K562 (cell line): ENCODE data around the gene GLDC. TPM values are rescaled to one million over a fixed set of nuclear protein-coding genes. Genes with fewer than 3 reads are reported as not detected.

ENCODE experiments used
- ATAC-seq: fragments of 200-7000 bp; cut with Tn5 transposase; 3 replicates; pipeline ENCODE4 v1.9.1; 2020; ENCODE audit warnings: moderate library complexity
- BruUV-seq: library from RNA; stranded (reverse); fragments of 400-500 nt; replicated peaks from 2 replicates; lab custom pipeline; 2021; lab: Mats Ljungman, UMichigan
- CTCF ChIA-PET: fragments of 300-600 bp; formaldehyde crosslinking; extraction: SDS; loops from one replicate; lab custom pipeline; 2021; ENCODE audit warnings: low intra/inter-chr PET ratio; lab: Yijun Ruan, JAX
- POLR2A ChIA-PET: fragments of 300-600, 350-650 bp; sonication (Branson Sonifier 250); formaldehyde crosslinking; extraction: SDS; loops from one replicate; lab custom pipeline; 2021; ENCODE audit warnings: antibody characterized with exemption, inconsistent platforms; lab: Yijun Ruan, JAX
- DNase-seq, 4 experiments: peaks; one replicate each; pipeline versions ENCODE4 v3.0.0 to v3.0.0-alpha.2; 2011 to 2018; ENCODE audit warnings: low spot score in 3 of 4, mixed read lengths in 3 of 4; ENCODE audit errors: extremely low read depth in 1 of 4
- FAIRE-seq: peaks from 2 replicates; lab custom pipeline; 2011; peaks lifted over from hg19 to GRCh38; lab: Jason Lieb, UNC
- H2AFZ ChIP-seq: 2 replicates; pipeline ENCODE4 v1.6.0; 2011; ENCODE audit warnings: low read depth, low read length, control low read depth, inconsistent platforms
- H3K27ac ChIP-seq: fragments of 200-600 bp; 3 replicates; pipeline ENCODE4 v1.8.0; 2011; ENCODE audit warnings: low read depth, mild to moderate bottlenecking, control low read depth, inconsistent platforms, low read length, moderate library complexity, mixed read lengths; ENCODE audit errors: extremely low read depth
- H3K27me3 ChIP-seq, 2 experiments: fragments of 300-600 bp in 1 of 2; 2 replicates in 1 of 2; 3 replicates in 1 of 2; pipeline versions ENCODE4 v1.6.0 to v1.8.0; 2011; ENCODE audit warnings: inconsistent platforms in 2 of 2, low read length in 2 of 2, mild to moderate bottlenecking in 1 of 2, mixed read lengths in 1 of 2, moderate library complexity in 1 of 2; ENCODE audit not compliant: control insufficient read depth in 2 of 2, insufficient read depth in 2 of 2
- H3K36me3 ChIP-seq: fragments of 300-600 bp; 3 replicates; pipeline ENCODE4 v1.8.0; 2011; ENCODE audit warnings: mild to moderate bottlenecking, low read length, inconsistent platforms; ENCODE audit not compliant: control insufficient read depth, insufficient read depth
- H3K4me1 ChIP-seq, 2 experiments: fragments of 200-600 bp in 1 of 2; replicated peaks in 1 of 2; 2 replicates in 1 of 2; 3 replicates in 1 of 2; pipeline versions ENCODE4 v1.5.1 to v1.8.0; 2011; ENCODE audit warnings: inconsistent platforms in 2 of 2, low read length in 2 of 2, mild to moderate bottlenecking in 1 of 2, mixed read lengths in 1 of 2, moderate library complexity in 1 of 2; ENCODE audit not compliant: control insufficient read depth in 2 of 2, insufficient read depth in 2 of 2
- H3K4me2 ChIP-seq: 2 replicates; pipeline ENCODE4 v1.6.1; 2011; ENCODE audit warnings: low read length, control low read depth, inconsistent platforms, mixed read lengths; ENCODE audit not compliant: insufficient read depth
- H3K4me3 ChIP-seq: fragments of 200-600 bp; sonication (generic), shearing (Covaris generic); 2 replicates; pipeline ENCODE4 v1.5.1; 2016; ENCODE audit warnings: control low read depth, inconsistent platforms
- H3K79me2 ChIP-seq: fragments of 200-600 bp; 3 replicates; pipeline ENCODE4 v1.8.0; 2011; ENCODE audit warnings: low read length, inconsistent platforms; ENCODE audit not compliant: control insufficient read depth, insufficient read depth
- H3K9ac ChIP-seq, 2 experiments: 2 replicates each; pipeline versions ENCODE4 v1.6.0 to v1.6.1; 2011; ENCODE audit warnings: low read depth in 2 of 2, low read length in 2 of 2, control low read depth in 1 of 2, inconsistent platforms in 1 of 2, mild to moderate bottlenecking in 1 of 2, mixed read lengths in 1 of 2; ENCODE audit not compliant: insufficient read depth in 1 of 2
- H3K9me1 ChIP-seq: one replicate; pipeline ENCODE4 v1.6.0; 2011; ENCODE audit warnings: inconsistent platforms, mild to moderate bottlenecking, low read length, moderate library complexity; ENCODE audit not compliant: control insufficient read depth, insufficient read depth
- H3K9me3 ChIP-seq: replicated peaks from 2 replicates; pipeline ENCODE4 v1.5.1; 2011; ENCODE audit warnings: low read depth, low read length, inconsistent platforms; ENCODE audit not compliant: control insufficient read depth, insufficient read depth
- H4K20me1 ChIP-seq: replicated peaks from 2 replicates; pipeline ENCODE4 v1.6.1; 2011; ENCODE audit warnings: low read length, inconsistent platforms, mixed read lengths; ENCODE audit not compliant: control insufficient read depth, insufficient read depth
- C11orf30 ChIP-seq: fragments of 450-650 bp; IDR thresholded peaks from 2 replicates; pipeline ENCODE4 v1.6.1; 2016; ENCODE audit warnings: low read depth, mild to moderate bottlenecking
- CBX1 ChIP-seq: sonication (generic); IDR thresholded peaks from 2 replicates; pipeline ENCODE4 v1.6.1; 2016; ENCODE audit warnings: antibody characterized with exemption, low read depth, mild to moderate bottlenecking
- CBX8 ChIP-seq: fragments of 200-600 bp; sonication (generic); IDR thresholded peaks from 2 replicates; pipeline ENCODE4 v1.6.1; 2012; ENCODE audit warnings: borderline replicate concordance, mixed run types, low read depth, mild to moderate bottlenecking, moderate library complexity, mixed read lengths, low read length, control low read depth, inconsistent platforms; ENCODE audit not compliant: poor library complexity, severe bottlenecking; ENCODE audit errors: extremely low read depth
- GTF2F1 ChIP-seq: IDR thresholded peaks from 2 replicates; pipeline ENCODE4 v1.6.1; 2011; ENCODE audit warnings: low read depth, low read length, improper control_type of control experiment
- JUNB ChIP-seq: fragments of 450-650 bp; formaldehyde crosslinking; conservative IDR thresholded peaks from 2 replicates; pipeline ENCODE4 v1.4.0; 2020; ENCODE audit warnings: mild to moderate bottlenecking
- NFE2 ChIP-seq: IDR thresholded peaks from 2 replicates; pipeline ENCODE4 v1.6.1; 2014; ENCODE audit warnings: antibody characterized with exemption, low read depth
- NR2C2 ChIP-seq, 2 experiments: fragments of 200-800 bp in 1 of 2; sonication (Bioruptor generic) in 1 of 2; sonication (generic) in 1 of 2; formaldehyde crosslinking in 1 of 2; IDR thresholded peaks; 2 replicates each; pipeline versions ENCODE4 v1.6.1 to v1.8.0; 2016 to 2022; ENCODE audit warnings: mild to moderate bottlenecking in 1 of 2, missing compliant biosample characterization in 1 of 2, missing genetic modification characterization in 1 of 2, missing genetic modification reagents in 1 of 2
- PTBP1 ChIP-seq: fragments of 200-400 bp; formaldehyde crosslinking; IDR thresholded peaks from 2 replicates; pipeline ENCODE4 v1.6.1; 2017; ENCODE audit warnings: low read depth, low read length
- SMAD3 ChIP-seq: fragments of 450-650 bp; formaldehyde crosslinking; conservative IDR thresholded peaks from 2 replicates; pipeline ENCODE4 v1.4.0; 2020; ENCODE audit warnings: mild to moderate bottlenecking
- SMARCC2 ChIP-seq: fragments of 450-650 bp; IDR thresholded peaks from 2 replicates; pipeline ENCODE4 v1.6.1; 2017; ENCODE audit warnings: antibody characterized with exemption, moderate library complexity, mild to moderate bottlenecking, low read depth
- YBX1 ChIP-seq: fragments of 450-650 bp; IDR thresholded peaks from 2 replicates; pipeline ENCODE4 v1.7.1; 2016; ENCODE audit warnings: mild to moderate bottlenecking
- ZNF785 ChIP-seq: fragments of 250-450 bp; sonication (Bioruptor Pico); IDR thresholded peaks from 2 replicates; pipeline ENCODE4 v1.4.0; 2020; ENCODE audit warnings: mild to moderate bottlenecking
- WGBS: fragments of 100-300 bp; shearing (Covaris generic); methylation state at CpG from one replicate; pipeline ENCODE4 v1.1.6; 2016; ENCODE audit warnings: low coverage, mixed read lengths; ENCODE audit not compliant: insufficient coverage; ENCODE audit errors: missing lambda C conversion rate; 5-methylcytosine and 5-hydroxymethylcytosine counted together
- in situ Hi-C: fragments of 300-500 bp; cut with MboI; formaldehyde crosslinking; loops from 4 replicates; pipeline ENCODE4 v1.15.0; 2018; ENCODE audit warnings: inconsistent platforms, mixed read lengths
- intact Hi-C: fragments of 100-400 bp; cut with micrococcal nuclease; formaldehyde crosslinking; loops from 2 replicates; pipeline ENCODE4 v1.14.2; 2022
- polyA plus RNA-seq, 8 experiments: library from polyadenylated mRNA; depleted of rRNA in 4 of 8; stranded (reverse) in 5 of 8; unstranded in 3 of 8; fragments of >200 nt; fragmentation: Nextera tagmentation in 2 of 8; fragmentation: Illumina TruSeq in 1 of 8; extraction: Ambion mirVana in 2 of 8; extraction: Trizol in 1 of 8; gene quantifications; 2 replicates each; pipeline versions ENCODE4 v1.2.1 to v1.2.3, GENCODE V29; 2011 to 2014; ENCODE audit warnings: inconsistent platforms in 1 of 8, missing spikeins in 1 of 8
- total RNA-seq, 7 experiments: library from RNA; depleted of rRNA in 6 of 7; stranded (reverse); fragments of >200 nt in 6 of 7; fragmentation: Illumina TruSeq in 2 of 7; extraction: Trizol in 2 of 7; gene quantifications; 2 replicates each; pipeline versions ENCODE4 v1.2.1 to v1.2.3, GENCODE V29; 2011 to 2021; ENCODE audit warnings: low replicate concordance in 1 of 7
- TF ChIP-seq, protein P1 (sequence below): fragments of 450-650 bp; IDR thresholded peaks from 2 replicates; pipeline ENCODE4 v1.6.1; 2017; ENCODE audit warnings: antibody characterized with exemption
- TF ChIP-seq, protein P2 (sequence below): fragments of 250-450 bp; sonication (Bioruptor Pico); IDR thresholded peaks from 2 replicates; pipeline ENCODE4 v1.5.0; 2020; ENCODE audit warnings: mild to moderate bottlenecking, borderline replicate concordance
- TF ChIP-seq, protein P3 (sequence below): fragments of 250-450 bp; sonication (Bioruptor Pico); IDR thresholded peaks from 2 replicates; pipeline ENCODE4 v1.6.1; 2021; ENCODE audit warnings: mild to moderate bottlenecking
- TF ChIP-seq, protein P4 (sequence below): sonication (generic); formaldehyde crosslinking; IDR thresholded peaks from 2 replicates; pipeline ENCODE4 v1.8.1; 2023; ENCODE audit warnings: mild to moderate bottlenecking, missing genetic modification reagents

GLDC gene
- total and polyA plus RNA-seq, 9 of the 15 experiments (the other 6 are each of a cell fraction or from before 2014, with no cell fraction given), result 0.03 to 0.27 (median 0.08) TPM; not detected in 6

DNA sequence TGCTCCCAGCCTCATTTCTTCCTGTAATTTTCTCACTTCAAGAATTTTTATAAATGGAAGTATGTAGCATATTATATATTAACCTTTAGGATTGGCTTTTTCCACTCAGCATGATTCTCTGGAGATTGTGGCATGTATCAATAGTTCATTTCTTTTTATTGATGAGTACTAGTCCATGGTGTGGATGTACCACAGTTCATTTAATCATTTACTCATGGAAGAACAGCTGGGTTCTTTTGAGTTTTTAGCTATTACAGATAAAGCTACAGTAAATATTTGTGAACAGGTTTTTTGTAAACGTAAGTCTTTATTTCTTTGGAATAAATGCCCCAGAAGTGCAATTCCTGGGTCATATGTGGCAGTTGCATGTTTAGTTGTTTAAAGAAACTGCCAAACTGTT is 156.4 kb downstream of the GLDC start:
- H3K79me2 ChIP-seq, result no peaks in the 10 kb centered on the region
- H4K20me1 ChIP-seq, result no peaks in the 10 kb centered on the region
- FAIRE-seq (no peak), DNase-seq (no peak), ATAC-seq (no peak)
- WGBS, result 100% methylated on average over 1 of the region's 1 CpG
- CTCF ChIA-PET, result no interaction called here
- in situ Hi-C loops (no loop called here), intact Hi-C loops (no loop called here)
- peaks cover 38% of the 10 kb centered on the region; the same call in 1 of the 3 replicates for H3K36me3 ChIP-seq
- no TSS peak for BruUV-seq
- H2AFZ ChIP-seq, result no peak overlapping the region
- H3K4me3 ChIP-seq, result no peak overlapping the region
- no peaks in the 10 kb centered on the region for H3K9me1 ChIP-seq
- H3K9me3 ChIP-seq, result no peaks in the 10 kb centered on the region
- POLR2A ChIA-PET, result no interaction called here
- H3K4me1 ChIP-seq, result no peaks in the 10 kb centered on the region
- no peak overlapping the region for H3K9ac ChIP-seq
- no peak overlapping the region for H3K27ac ChIP-seq
- no peaks in the 10 kb centered on the region for H3K27me3 ChIP-seq
- H3K4me2 ChIP-seq, result no peak overlapping the region
- TF ChIP-seq, protein P1, sequence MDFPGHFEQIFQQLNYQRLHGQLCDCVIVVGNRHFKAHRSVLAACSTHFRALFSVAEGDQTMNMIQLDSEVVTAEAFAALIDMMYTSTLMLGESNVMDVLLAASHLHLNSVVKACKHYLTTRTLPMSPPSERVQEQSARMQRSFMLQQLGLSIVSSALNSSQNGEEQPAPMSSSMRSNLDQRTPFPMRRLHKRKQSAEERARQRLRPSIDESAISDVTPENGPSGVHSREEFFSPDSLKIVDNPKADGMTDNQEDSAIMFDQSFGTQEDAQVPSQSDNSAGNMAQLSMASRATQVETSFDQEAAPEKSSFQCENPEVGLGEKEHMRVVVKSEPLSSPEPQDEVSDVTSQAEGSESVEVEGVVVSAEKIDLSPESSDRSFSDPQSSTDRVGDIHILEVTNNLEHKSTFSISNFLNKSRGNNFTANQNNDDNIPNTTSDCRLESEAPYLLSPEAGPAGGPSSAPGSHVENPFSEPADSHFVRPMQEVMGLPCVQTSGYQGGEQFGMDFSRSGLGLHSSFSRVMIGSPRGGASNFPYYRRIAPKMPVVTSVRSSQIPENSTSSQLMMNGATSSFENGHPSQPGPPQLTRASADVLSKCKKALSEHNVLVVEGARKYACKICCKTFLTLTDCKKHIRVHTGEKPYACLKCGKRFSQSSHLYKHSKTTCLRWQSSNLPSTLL, result no peak
- TF ChIP-seq C11orf30 (no peak), PTBP1 (no peak), NFE2 (no peak), CBX8 (no peak), SMAD3 (CRISPR knock-in tag) (no peak), ZNF785 (CRISPR knock-in tag) (no peak), NR2C2 (CRISPR knock-in tag; IDR thresholded peaks at IDR 0.05) (no peak), NR2C2 (tag; IDR thresholded peaks at IDR 0.05) (no peak), SMARCC2 (no peak), CBX1 (no peak), GTF2F1 (no peak), JUNB (no peak), YBX1 (no peak)
- TF ChIP-seq, protein P2, sequence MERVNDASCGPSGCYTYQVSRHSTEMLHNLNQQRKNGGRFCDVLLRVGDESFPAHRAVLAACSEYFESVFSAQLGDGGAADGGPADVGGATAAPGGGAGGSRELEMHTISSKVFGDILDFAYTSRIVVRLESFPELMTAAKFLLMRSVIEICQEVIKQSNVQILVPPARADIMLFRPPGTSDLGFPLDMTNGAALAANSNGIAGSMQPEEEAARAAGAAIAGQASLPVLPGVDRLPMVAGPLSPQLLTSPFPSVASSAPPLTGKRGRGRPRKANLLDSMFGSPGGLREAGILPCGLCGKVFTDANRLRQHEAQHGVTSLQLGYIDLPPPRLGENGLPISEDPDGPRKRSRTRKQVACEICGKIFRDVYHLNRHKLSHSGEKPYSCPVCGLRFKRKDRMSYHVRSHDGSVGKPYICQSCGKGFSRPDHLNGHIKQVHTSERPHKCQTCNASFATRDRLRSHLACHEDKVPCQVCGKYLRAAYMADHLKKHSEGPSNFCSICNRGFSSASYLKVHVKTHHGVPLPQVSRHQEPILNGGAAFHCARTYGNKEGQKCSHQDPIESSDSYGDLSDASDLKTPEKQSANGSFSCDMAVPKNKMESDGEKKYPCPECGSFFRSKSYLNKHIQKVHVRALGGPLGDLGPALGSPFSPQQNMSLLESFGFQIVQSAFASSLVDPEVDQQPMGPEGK (CRISPR knock-in tag), result no peak
- TF ChIP-seq, protein P3, sequence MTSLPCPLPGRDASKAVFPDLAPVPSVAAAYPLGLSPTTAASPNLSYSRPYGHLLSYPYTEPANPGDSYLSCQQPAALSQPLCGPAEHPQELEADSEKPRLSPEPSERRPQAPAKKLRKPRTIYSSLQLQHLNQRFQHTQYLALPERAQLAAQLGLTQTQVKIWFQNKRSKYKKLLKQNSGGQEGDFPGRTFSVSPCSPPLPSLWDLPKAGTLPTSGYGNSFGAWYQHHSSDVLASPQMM (CRISPR knock-in tag), result no peak
- TF ChIP-seq, protein P4, sequence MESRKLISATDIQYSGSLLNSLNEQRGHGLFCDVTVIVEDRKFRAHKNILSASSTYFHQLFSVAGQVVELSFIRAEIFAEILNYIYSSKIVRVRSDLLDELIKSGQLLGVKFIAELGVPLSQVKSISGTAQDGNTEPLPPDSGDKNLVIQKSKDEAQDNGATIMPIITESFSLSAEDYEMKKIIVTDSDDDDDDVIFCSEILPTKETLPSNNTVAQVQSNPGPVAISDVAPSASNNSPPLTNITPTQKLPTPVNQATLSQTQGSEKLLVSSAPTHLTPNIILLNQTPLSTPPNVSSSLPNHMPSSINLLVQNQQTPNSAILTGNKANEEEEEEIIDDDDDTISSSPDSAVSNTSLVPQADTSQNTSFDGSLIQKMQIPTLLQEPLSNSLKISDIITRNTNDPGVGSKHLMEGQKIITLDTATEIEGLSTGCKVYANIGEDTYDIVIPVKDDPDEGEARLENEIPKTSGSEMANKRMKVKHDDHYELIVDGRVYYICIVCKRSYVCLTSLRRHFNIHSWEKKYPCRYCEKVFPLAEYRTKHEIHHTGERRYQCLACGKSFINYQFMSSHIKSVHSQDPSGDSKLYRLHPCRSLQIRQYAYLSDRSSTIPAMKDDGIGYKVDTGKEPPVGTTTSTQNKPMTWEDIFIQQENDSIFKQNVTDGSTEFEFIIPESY, result no peak
- TF ChIP-seq, all 486 proteins: peak for 0
